Epithelial cell of prostate (primary cell): ENCODE measurements around the gene FANK1.
A peak's percentile ranks its signal among the peaks of the same experiment; 100 is the strongest.

Experiments used
- DNase-seq: peaks from one replicate; pipeline ENCODE4 v3.0.0-alpha.2; 2011; ENCODE audit warnings: low read depth, low spot score
- H3K27ac ChIP-seq: fragments of 450-650 bp; 2 replicates; pipeline ENCODE4 v1.5.1; 2017; ENCODE audit warnings: mild to moderate bottlenecking

The FANK1 gene

GRCh38 chr10:126049759-126050700, 153.7 kb downstream of the FANK1 start:
- peak overlapping the region; percentile 44 for H3K27ac ChIP-seq
- no peak for DNase-seq

- DNase-seq = no peak
- no peak overlapping the region for H3K27ac ChIP-seq
These were observed 155.8 kb downstream of the FANK1 start for GRCh38 chr10:126052171-126052570.

- no peak overlapping the region for H3K27ac ChIP-seq
- no peak for DNase-seq
These were observed 157.8 kb downstream of the FANK1 start for GRCh38 chr10:126054191-126054590.

- DNase-seq = no peak
- no peak overlapping the region for H3K27ac ChIP-seq
These were observed 161.1 kb downstream of the FANK1 start for GRCh38 chr10:126057494-126057893.

GRCh38 chr10:126058104-126058503, 161.7 kb downstream of the FANK1 start:
- DNase-seq = no peak
- H3K27ac ChIP-seq = no peak overlapping the region

GRCh38 chr10:126058507-126058906, 162.1 kb downstream of the FANK1 start:
- H3K27ac ChIP-seq = no peak overlapping the region
- no peak for DNase-seq
